C4-2B (cell line): ENCODE results near the gene PLEKHO1.
"Not testable (repeated sequence)": the region's sequence is repeated elsewhere in the genome, so short reads cannot be mapped to it uniquely, and the experiment has no call there.

Experiments used
- H3K27ac ChIP-seq: fragments of 450-650 bp; 2 replicates; pipeline ENCODE4 v1.5.1; 2017
- ZFX ChIP-seq: fragments of 450-650 bp; IDR thresholded peaks from 2 replicates; pipeline ENCODE4 v1.6.1; 2017
- TF ChIP-seq, protein P1 (sequence below): fragments of 450-650 bp; conservative IDR thresholded peaks from 2 replicates; pipeline ENCODE4 v1.5.1; 2017; ENCODE audit warnings: mild to moderate bottlenecking

The PLEKHO1 gene

DNA sequence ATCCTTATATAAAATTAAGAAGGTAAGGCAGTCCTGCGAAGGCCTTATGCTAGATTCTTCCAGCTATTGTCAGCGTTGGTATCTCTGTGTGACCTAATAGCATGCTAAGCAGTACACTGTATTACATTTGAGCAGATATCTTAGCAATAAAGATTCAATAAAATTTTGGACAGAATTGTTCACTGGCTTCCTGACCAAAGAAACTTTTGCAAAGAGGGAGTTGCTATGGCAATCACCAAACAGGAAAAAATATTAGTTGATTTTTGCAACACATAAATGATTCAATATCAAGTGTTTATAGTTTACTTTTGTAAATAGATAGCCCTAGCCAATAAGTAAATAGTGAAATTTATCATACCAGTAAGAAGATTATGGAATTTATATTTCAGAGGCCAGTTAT is 31.0 kb upstream of the PLEKHO1 start:
- TF ChIP-seq, protein P1, sequence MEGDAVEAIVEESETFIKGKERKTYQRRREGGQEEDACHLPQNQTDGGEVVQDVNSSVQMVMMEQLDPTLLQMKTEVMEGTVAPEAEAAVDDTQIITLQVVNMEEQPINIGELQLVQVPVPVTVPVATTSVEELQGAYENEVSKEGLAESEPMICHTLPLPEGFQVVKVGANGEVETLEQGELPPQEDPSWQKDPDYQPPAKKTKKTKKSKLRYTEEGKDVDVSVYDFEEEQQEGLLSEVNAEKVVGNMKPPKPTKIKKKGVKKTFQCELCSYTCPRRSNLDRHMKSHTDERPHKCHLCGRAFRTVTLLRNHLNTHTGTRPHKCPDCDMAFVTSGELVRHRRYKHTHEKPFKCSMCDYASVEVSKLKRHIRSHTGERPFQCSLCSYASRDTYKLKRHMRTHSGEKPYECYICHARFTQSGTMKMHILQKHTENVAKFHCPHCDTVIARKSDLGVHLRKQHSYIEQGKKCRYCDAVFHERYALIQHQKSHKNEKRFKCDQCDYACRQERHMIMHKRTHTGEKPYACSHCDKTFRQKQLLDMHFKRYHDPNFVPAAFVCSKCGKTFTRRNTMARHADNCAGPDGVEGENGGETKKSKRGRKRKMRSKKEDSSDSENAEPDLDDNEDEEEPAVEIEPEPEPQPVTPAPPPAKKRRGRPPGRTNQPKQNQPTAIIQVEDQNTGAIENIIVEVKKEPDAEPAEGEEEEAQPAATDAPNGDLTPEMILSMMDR = no peak
- no peak for TF ChIP-seq ZFX
- no peak overlapping the region for H3K27ac ChIP-seq

DNA sequence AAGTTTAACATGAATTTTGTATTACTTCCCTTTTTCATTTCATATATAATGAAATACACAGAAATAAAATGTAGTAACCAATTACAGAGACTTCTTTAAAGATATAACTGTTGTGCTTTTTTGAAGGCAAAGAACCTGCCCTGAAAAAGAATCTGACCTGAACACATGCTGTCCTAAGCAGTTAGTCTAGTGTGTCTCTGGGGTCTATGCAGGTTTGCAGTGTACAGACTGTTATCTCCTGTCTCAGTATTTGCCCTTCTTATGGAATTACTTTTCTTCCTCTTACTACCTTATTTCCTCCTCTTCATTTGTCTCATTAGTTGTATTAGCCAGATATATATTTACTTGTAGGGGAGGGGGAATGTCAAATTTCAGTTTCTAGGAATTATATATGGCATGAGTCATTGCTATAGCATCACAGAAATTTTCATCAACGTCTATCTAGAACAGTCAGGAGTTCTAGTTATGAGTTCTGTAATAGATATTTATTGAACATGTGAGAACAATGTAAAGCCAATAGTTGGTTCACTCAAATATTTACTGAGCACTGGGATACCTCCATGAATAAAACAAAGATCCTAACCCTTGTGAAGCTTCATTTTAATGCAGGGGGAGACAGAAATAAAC is 28.4 kb upstream of the PLEKHO1 start:
- TF ChIP-seq ZFX = no peak
- TF ChIP-seq, protein P1 = no peak
- H3K27ac ChIP-seq = no peak overlapping the region

DNA sequence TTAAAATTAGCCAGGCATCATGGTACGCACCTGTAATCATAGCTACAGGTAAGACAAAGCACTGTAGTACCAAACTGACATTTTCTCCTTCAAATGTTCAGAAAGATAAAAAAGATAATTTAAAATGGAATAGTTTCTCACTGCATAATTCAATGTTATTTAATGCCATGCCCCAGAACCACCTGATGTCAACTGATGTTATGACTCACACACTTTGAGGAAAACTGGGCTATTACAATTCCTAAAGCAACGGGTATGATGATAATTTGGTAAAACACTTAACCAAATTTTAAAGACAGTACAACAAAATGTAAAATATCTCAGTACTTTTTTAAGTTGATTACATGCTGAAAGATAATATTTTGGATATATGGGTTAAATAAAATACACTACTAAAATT is 22.9 kb upstream of the PLEKHO1 start:
- TF ChIP-seq ZFX = no peak
- TF ChIP-seq, protein P1 = no peak
- H3K27ac ChIP-seq = no peak overlapping the region

DNA sequence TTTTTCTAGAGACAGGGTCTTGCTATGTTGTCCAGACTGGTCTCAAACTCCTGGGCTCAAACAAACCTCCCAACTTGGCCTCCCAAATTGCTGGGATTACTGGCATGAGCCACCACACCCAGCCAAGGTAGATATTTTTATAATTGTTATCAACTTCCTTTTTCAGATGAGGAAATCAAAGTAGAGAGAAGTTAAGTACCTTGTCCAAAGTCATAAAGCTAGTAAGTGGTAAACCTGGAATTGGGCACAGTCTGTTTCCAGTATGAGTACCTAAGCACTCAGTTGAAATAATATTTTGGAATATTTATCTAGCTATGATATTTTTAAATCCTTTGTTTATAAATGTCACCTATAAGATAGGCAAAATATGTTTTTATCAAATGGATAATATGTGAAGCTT is 22.3 kb upstream of the PLEKHO1 start:
- TF ChIP-seq, protein P1 = no peak
- TF ChIP-seq ZFX = no peak
- H3K27ac ChIP-seq = no peak overlapping the region

DNA sequence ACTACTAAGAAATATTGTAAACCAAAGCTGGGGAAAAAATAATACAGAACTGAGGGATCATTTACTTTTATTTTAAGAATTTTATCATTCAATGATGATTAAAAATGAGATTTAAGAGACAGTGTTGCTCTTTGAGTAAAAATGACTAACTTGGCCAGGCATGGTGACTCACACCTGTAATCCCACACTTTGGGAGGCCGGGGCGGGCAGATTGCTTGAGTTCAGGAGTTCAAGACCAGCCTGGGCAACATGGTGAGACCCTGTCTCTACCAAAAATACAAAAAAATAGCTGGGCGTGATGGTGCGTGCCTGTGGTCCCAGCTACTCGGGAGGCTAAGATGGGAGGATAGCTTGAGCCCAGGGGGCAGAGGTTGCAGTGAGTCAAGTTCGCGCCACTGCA is 21.8 kb upstream of the PLEKHO1 start:
- no peak for TF ChIP-seq ZFX
- TF ChIP-seq, protein P1 = no peak

DNA sequence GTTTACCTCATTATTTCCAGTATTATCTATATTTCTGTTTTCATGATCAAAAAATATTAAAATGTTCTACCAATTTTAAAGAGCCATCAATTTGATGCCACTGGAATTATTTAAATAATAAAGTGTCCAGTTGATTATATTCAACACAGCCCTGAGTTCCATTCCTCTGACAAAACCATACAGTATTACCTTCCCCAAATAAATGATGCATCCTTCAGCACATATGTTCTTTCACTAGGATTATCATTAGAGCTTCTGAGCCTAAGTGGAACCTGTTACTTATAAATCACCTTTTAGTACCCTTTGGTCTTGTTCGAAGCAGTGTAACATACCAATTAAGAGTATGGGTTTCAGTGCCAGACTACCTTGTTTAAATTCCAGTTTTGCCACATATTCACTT is 17.3 kb upstream of the PLEKHO1 start:
- TF ChIP-seq, protein P1 = no peak
- no peak for TF ChIP-seq ZFX

More for the DNA sequence above, 21.8 kb upstream of the PLEKHO1 start:
- H3K27ac ChIP-seq = no peak overlapping the region

DNA sequence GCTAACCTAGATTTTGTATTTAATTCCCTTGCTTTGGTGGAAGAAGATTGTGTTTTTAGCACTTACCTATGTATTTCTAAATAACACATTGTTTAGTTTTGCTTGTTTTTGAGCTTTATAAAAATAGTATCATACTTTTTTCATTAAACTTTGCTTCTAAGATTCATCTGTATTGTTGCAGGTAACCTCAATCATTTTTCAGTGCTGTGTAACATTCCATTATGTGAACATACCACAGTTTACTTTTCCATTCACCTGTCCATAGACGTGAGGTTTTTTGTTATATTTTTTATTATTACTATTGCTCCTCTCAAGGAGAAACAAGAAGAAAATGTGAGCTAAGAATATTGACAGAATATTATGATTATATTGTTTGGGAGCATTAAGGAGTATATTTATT is 15.2 kb upstream of the PLEKHO1 start:
- H3K27ac ChIP-seq = no peak overlapping the region
- TF ChIP-seq, protein P1 = no peak
- no peak for TF ChIP-seq ZFX

More for the DNA sequence above, 17.3 kb upstream of the PLEKHO1 start:
- no peak overlapping the region for H3K27ac ChIP-seq

DNA sequence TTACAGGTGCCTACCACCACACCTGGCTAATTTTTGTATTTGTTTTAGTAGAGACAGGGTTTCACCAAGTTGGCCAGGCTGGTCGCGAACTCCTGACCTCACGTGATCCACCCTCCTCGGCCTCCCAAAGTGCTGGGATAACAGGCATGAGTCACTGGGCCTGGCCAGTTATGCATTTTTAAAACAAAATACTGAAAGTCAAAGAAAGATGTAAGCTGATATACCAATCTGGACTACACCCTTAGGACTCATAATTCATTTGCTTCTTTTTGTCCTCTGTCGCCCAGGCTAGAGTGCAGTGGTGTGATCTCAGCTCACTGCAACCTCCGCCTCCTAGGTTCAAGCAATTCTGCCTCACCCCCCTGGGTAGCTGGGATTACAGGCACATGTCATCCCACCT is 14.3 kb upstream of the PLEKHO1 start:
- H3K27ac ChIP-seq = not testable (repeated sequence)
